Measurements from ENCODE around the gene GDA.

- no peak for TF ChIP-seq CTCF (IDR thresholded peaks at IDR 0.05; ENCODE audit: low read depth, low read length)
- no peak for TF ChIP-seq POLR2A (IDR thresholded peaks at IDR 0.05; ENCODE audit: extremely low read depth, insufficient read length)
- TF ChIP-seq, protein P1, sequence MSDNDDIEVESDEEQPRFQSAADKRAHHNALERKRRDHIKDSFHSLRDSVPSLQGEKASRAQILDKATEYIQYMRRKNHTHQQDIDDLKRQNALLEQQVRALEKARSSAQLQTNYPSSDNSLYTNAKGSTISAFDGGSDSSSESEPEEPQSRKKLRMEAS (IDR thresholded peaks at IDR 0.05; ENCODE audit: low read depth, low read length) = no peak
These were observed 4.3 kb upstream of the GDA start for GRCh38 chr9:72144756-72145492.

Data from NB4 (cell line).